Measurements from ENCODE around the gene CTTNBP2NL.

DNA sequence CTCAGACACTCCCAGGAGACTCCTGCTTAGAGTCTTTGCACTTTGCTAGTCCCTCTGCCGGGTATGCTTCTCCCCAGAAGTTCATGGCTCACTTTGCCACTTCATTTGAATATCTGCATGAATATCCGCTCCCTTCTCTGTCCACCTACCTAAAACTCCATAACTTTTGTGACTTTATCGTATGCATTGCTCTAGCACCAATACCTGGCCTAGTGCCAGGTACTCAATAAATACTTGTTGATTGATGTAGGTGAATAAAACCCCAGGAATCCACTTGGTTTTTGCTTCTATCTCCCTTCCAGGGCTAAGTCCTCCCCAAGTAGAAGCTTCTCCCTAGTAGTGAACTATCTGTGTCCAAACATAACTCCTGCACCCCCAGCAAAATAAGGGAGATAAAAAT is 27.8 kb upstream of the CTTNBP2NL start:
- TF ChIP-seq, protein P1, sequence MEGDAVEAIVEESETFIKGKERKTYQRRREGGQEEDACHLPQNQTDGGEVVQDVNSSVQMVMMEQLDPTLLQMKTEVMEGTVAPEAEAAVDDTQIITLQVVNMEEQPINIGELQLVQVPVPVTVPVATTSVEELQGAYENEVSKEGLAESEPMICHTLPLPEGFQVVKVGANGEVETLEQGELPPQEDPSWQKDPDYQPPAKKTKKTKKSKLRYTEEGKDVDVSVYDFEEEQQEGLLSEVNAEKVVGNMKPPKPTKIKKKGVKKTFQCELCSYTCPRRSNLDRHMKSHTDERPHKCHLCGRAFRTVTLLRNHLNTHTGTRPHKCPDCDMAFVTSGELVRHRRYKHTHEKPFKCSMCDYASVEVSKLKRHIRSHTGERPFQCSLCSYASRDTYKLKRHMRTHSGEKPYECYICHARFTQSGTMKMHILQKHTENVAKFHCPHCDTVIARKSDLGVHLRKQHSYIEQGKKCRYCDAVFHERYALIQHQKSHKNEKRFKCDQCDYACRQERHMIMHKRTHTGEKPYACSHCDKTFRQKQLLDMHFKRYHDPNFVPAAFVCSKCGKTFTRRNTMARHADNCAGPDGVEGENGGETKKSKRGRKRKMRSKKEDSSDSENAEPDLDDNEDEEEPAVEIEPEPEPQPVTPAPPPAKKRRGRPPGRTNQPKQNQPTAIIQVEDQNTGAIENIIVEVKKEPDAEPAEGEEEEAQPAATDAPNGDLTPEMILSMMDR (IDR thresholded peaks at IDR 0.05): no peak
- TF ChIP-seq ZFX (IDR thresholded peaks at IDR 0.05; ENCODE audit: borderline replicate concordance): no peak

Data from 22Rv1 (cell line).